RWPE2 (cell line): ENCODE measurements around the gene MAPK1IP1L.

ENCODE experiments used
- ATAC-seq: fragments of 200-7000 bp; cut with Tn5 transposase; 3 replicates; pipeline ENCODE4 v1.9.1; 2021; ENCODE audit warnings: low read depth
- DNase-seq: peaks from one replicate; pipeline ENCODE4 v3.0.0-alpha.2; 2020; ENCODE audit warnings: low spot score
- H3K27ac ChIP-seq: fragments of 450-650 bp; 2 replicates; pipeline ENCODE4 v1.5.1; 2017; ENCODE audit warnings: mild to moderate bottlenecking; ENCODE audit not compliant: poor library complexity, severe bottlenecking
- H3K27me3 ChIP-seq: fragments of 250-450 bp; sonication (Bioruptor Pico); 2 replicates; pipeline ENCODE4 v1.5.1; 2021; ENCODE audit warnings: mild to moderate bottlenecking, moderate library complexity; ENCODE audit not compliant: insufficient read depth, poor library complexity, severe bottlenecking
- H3K36me3 ChIP-seq: fragments of 250-450 bp; sonication (Bioruptor Pico); 2 replicates; pipeline ENCODE4 v1.5.1; 2020; ENCODE audit warnings: low read depth, mild to moderate bottlenecking, moderate library complexity
- H3K4me1 ChIP-seq: fragments of 250-450 bp; sonication (Bioruptor Pico); 2 replicates; pipeline ENCODE4 v1.5.1; 2021; ENCODE audit warnings: mild to moderate bottlenecking, moderate library complexity; ENCODE audit not compliant: insufficient read depth, poor library complexity, severe bottlenecking
- H3K4me3 ChIP-seq: fragments of 250-450 bp; sonication (Bioruptor Pico); 2 replicates; pipeline ENCODE4 v1.5.1; 2021; ENCODE audit warnings: mild to moderate bottlenecking, moderate library complexity; ENCODE audit not compliant: severe bottlenecking
- H3K9me3 ChIP-seq: fragments of 250-450 bp; sonication (Bioruptor Pico); 2 replicates; pipeline ENCODE4 v1.5.1; 2021; ENCODE audit warnings: mild to moderate bottlenecking, moderate library complexity; ENCODE audit not compliant: severe bottlenecking
- TF ChIP-seq, protein P1 (sequence below): fragments of 450-650 bp; IDR thresholded peaks from one replicate; pipeline ENCODE4 v1.5.1; 2017; ENCODE audit warnings: mild to moderate bottlenecking, moderate library complexity; ENCODE audit not compliant: poor library complexity, severe bottlenecking

MAPK1IP1L gene

GRCh38 chr14:55111122-55111708 is 59.8 kb downstream of the MAPK1IP1L start:
- no peak for DNase-seq
- H3K4me1 ChIP-seq: peaks cover 14% of the 10 kb centered on the region
- no peaks in the 10 kb centered on the region for H3K9me3 ChIP-seq
- no peaks in the 10 kb centered on the region for H3K36me3 ChIP-seq
- H3K27me3 ChIP-seq: no peaks in the 10 kb centered on the region
- H3K27ac ChIP-seq: no peak overlapping the region
- no peak overlapping the region for H3K4me3 ChIP-seq
- TF ChIP-seq, protein P1, sequence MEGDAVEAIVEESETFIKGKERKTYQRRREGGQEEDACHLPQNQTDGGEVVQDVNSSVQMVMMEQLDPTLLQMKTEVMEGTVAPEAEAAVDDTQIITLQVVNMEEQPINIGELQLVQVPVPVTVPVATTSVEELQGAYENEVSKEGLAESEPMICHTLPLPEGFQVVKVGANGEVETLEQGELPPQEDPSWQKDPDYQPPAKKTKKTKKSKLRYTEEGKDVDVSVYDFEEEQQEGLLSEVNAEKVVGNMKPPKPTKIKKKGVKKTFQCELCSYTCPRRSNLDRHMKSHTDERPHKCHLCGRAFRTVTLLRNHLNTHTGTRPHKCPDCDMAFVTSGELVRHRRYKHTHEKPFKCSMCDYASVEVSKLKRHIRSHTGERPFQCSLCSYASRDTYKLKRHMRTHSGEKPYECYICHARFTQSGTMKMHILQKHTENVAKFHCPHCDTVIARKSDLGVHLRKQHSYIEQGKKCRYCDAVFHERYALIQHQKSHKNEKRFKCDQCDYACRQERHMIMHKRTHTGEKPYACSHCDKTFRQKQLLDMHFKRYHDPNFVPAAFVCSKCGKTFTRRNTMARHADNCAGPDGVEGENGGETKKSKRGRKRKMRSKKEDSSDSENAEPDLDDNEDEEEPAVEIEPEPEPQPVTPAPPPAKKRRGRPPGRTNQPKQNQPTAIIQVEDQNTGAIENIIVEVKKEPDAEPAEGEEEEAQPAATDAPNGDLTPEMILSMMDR: no peak
- ATAC-seq: no peak

GRCh38 chr14:55114720-55115119 is 63.3 kb downstream of the MAPK1IP1L start:
- Histone ChIP-seq H3K27ac (no peak overlapping the region), H3K4me3 (no peak overlapping the region), H3K9me3 (no peaks in the 10 kb centered on the region), H3K4me1 (peaks cover 11% of the 10 kb centered on the region), H3K27me3 (no peaks in the 10 kb centered on the region), H3K36me3 (no peaks in the 10 kb centered on the region)
- no peak for ATAC-seq
- DNase-seq: no peak
- TF ChIP-seq, protein P1: no peak

DNA sequence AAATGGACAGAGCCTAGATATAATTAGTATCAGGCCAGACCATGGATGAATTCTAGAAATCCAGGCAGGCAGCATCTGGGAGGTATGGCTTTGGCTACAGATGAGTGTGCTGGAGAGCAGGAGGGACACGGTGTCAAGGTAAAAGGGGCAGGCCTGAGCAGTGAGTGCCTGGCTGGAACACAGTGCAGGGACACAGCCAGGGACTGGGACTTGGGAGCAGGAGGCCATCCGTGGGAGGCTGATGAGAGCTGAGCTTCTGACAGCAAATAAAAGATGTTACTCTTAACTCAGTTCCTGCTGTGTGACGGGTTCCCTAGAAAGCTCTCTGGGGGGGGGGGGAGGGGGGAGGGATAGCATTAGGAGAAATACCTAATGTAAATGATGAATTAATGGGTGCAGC is 64.0 kb downstream of the MAPK1IP1L start:
- H3K4me3 ChIP-seq: no peak overlapping the region
- H3K36me3 ChIP-seq: no peaks in the 10 kb centered on the region
- no peaks in the 10 kb centered on the region for H3K27me3 ChIP-seq
- no peak overlapping the region for H3K27ac ChIP-seq
- ATAC-seq: no peak
- no peaks in the 10 kb centered on the region for H3K9me3 ChIP-seq
- DNase-seq: no peak
- H3K4me1 ChIP-seq: peaks cover 11% of the 10 kb centered on the region
- TF ChIP-seq, protein P1: no peak

DNA sequence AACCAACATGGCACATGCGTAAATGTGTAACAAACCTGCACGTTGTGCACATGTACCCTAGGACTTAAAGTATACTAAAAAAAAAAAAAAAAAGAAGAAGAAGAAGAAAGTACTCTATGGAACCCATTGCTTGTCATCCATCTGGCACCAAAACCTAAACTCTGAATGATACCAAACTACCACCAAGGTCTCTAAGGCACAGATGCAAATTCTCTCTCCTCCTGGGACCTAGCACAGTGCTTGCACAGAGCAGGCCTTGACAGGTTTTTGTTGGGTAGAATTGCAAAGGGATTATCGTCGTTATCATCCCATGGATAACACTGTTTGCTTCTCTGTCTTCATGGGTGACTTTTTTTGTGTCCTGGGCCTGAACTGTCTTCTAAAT is 64.4 kb downstream of the MAPK1IP1L start:
- Histone ChIP-seq H3K27me3 (no peaks in the 10 kb centered on the region), H3K4me1 (peaks cover 11% of the 10 kb centered on the region), H3K36me3 (no peaks in the 10 kb centered on the region), H3K27ac (no peak overlapping the region), H3K4me3 (no peak overlapping the region), H3K9me3 (no peaks in the 10 kb centered on the region)
- no peak for ATAC-seq
- DNase-seq: no peak
- TF ChIP-seq, protein P1: no peak

GRCh38 chr14:55116246-55117030 is 65.0 kb downstream of the MAPK1IP1L start:
- no peaks in the 10 kb centered on the region for H3K27me3 ChIP-seq
- TF ChIP-seq, protein P1: no peak
- peaks cover 11% of the 10 kb centered on the region for H3K4me1 ChIP-seq
- no peaks in the 10 kb centered on the region for H3K9me3 ChIP-seq
- H3K4me3 ChIP-seq: no peak overlapping the region
- no peaks in the 10 kb centered on the region for H3K36me3 ChIP-seq
- DNase-seq: no peak
- ATAC-seq: no peak
- H3K27ac ChIP-seq: no peak overlapping the region
